ENCODE data around the gene PANK3.
"Not testable (repeated sequence)": the region's sequence is repeated elsewhere in the genome, so short reads cannot be mapped to it uniquely, and the experiment has no call there.

Gene PANK3

DNA sequence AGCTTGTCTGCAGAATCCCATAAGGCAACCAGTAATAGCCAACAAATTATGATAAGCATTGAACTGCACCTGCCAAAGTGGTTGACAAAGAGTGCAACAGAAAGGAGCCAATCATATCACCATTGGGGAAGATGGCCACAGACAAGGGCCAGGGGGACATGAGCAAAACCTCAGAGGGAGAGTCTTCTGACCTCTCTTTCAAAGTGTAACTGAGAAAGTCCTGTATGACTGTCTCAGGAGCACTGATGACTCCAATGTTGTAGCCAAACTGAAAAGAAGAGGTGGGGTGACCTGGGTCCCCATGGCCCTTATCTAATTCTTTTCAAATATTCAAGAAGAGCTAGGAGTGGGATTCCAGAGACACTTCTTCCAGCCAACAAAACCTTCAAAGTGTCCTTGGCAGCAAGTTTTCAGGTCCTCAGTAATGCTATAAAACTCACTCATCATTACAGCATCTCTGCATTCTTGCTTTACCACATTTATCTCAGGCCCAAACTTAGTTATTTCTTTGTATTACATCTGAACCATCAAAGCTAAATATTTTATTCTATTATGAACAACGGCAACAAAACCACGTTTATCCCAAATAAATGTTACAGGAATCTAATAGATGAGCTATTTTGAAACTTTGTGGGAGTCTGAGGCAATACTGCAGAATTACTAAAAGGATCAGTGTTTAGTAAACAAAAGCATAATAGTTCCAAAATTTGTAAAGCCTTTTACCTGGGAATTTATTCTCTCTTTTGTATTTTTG is 25.6 kb downstream of the PANK3 start:
- in situ Hi-C loops (cut with MboI; ENCODE audit: low sequenced_read_pairs), result no loop called here

- in situ Hi-C loops (cut with MboI; ENCODE audit: low sequenced_read_pairs), result no loop called here
Observed at GRCh38 chr5:168552146-168552545, 27.0 kb downstream of the PANK3 start.

DNA sequence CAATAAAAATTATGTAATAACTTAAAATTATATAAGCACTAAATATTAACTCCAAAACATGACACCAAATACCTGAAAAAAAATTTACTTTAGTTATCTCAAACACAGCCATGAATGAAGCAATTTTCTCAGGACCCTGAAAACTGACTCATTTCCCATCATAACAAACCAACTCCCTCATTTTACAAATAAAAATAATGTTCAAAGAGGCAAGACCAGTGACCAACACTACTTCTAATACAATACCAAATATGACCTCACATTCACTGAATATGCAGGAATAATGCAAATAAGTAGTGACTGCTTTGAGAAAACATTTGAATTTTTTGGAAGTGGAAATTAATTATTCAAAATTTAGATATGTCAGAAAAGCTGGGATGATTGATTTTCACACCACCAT is 28.5 kb downstream of the PANK3 start:
- in situ Hi-C loops (cut with MboI; ENCODE audit: low sequenced_read_pairs), result no loop called here

- in situ Hi-C loops (cut with MboI; ENCODE audit: low sequenced_read_pairs), result no loop called here
Observed at GRCh38 chr5:168549554-168549953, 29.6 kb downstream of the PANK3 start.

GRCh38 chr5:168537176-168537575 is 42.0 kb downstream of the PANK3 start:
- in situ Hi-C loops (cut with MboI; ENCODE audit: low sequenced_read_pairs), result no loop called here

DNA sequence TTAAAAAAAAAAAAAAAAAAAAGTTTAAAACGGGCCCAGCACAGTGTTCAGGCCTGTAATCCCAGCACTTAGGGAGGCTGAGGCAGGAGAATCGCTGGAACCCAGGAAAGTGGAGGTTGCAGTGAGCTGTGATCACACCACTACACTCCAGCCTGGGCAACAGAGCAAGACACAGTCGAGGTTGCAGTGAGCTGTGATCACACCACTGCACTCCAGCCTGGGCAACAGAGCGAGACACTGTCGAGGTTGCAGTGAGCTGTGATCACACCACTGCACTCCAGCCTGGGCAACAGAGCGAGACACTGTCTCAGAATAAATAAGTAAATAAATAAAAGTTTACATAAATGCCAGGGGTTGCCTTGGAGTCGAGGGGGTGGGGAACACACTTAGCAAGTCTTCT is 44.8 kb downstream of the PANK3 start:
- in situ Hi-C loops (cut with MboI; ENCODE audit: low sequenced_read_pairs), result not testable (repeated sequence)

DNA sequence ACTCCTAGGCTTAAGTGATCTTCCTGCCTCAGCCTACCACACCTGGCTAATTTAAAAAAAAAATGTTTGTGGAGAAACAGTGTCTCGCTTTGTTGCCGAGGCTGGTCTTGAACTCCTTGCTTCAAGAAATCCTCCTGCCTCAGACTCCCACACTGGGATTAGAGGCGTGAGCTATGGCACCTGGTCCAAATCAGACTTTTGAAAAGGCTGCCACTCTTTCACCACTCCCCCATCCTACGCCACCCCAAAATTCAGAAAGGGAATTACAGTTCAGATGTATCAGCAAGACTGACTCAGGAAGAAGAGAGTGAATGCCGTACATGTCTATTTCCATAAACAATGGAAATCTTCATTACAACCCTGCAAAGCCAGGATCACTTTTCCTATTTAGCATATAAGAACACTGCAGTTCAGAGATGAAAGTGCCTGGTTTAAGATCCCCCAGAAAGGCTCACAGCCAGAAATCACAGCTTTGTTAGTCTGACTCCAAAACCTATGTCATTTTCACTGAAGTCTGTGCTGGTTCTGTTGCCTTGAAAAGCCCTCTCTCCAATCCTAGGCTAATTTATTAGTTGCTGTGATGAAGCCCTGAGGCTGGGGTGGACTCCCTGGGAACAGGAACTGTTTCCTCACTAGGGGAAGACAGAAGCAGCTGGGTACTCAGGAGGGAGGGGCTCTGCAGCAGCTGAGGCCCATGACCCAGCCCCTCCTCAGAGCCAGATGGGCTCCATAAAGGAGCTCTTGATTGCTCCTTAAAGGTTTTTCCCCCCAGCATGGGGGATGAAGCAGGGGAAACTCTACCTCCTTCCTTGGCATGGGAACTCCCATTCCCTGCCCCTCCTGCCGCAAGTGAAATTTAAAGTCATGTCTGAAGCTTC is 46.9 kb downstream of the PANK3 start:
- in situ Hi-C loops (cut with MboI; ENCODE audit: low sequenced_read_pairs), result no loop called here

DNA sequence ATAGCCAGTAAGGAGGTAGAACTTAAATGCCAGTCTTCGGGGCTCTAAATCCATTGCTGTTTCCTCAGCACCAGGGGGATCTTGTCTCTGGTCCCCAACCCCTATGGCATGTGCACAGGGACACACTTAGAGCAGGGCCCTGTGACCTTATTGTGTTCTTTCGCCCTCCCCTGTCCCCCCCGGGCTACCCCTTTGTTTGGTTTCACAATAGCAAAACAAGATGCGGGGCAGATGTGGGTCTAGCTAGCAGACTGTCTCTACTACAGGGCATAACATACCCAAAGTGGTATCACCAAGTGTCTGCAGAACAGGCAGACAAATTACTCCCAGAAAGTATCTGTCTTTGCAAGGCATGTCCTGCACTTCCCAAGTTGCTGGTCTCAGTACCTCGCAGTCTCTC is 48.0 kb downstream of the PANK3 start:
- in situ Hi-C loops (cut with MboI; ENCODE audit: low sequenced_read_pairs), result no loop called here

DNA sequence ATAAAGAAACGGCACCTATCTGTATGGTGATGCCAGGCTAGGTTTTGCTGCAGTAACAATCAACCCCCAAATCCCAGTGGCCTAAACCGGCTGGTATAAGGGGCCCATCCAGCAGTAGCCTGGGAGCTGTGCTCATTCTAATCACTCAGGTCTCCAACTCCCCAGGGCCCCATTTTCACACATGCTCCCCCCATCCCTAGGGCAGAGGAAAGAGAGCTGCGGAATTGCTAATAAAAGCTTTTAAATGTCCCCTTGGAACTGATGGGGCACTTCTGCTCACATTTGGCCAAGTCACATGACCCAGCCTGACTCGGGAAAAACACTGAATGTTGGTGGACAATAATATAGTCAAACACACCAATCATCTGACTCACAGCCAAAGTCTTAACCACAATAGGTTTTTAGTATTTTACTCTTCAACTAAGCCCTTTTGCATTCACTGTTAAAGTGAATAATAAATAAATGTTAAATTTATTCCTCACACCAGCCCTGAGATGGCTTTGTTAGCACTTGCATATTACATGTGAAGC is 48.5 kb downstream of the PANK3 start:
- in situ Hi-C loops (cut with MboI; ENCODE audit: low sequenced_read_pairs), result no loop called here

GRCh38 chr5:168529374-168530234 is 49.6 kb downstream of the PANK3 start:
- in situ Hi-C loops (cut with MboI; ENCODE audit: low sequenced_read_pairs), result no loop called here

DNA sequence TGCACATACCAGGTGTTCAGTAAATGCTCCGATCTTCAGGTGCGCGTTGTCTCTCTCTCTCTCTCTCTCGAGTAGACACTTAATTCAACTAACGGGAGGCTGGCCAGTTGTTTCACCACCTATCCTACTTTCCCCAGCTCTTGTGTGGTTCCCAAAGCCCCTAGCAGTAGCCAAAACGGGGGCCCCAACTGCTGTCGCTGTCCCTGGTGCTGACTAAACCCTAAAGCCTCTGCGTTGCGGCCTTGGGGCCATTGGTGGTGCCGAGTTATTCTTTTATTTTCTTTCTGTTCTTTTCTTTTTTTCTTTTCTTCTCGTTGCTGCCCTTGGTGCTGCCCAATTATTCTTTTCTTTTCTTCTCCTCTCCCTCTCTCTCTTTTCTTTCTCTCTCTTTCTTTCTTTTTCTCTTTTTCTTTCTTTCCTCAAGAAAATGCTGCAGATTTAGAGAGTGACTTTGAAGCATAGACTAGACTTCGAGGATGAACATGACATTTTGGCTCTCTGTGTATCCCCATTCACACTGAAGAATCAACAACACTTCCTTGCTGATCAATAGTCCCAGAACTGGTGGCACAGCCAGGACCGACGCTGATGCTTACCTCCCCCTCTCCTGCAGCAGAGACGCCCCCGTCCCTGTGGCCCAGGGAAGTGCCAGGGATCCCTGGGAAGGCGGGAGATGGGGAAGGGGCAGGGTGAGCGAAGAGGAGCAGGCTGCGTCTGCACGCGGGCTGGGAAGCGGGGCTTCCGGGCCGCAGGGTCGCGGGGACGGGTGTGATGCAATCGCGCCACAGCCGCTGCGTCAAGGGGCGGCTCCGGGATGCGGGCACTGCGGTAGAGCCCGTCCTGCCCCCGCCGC is 50.4 kb downstream of the PANK3 start, which contains the start of gene FBLL1:
Gene FBLL1 (plus strand): TSS at position 785 of the 853 bp plus-strand sequence. CDS start 200 bp downstream, outside the sequence.
- in situ Hi-C loops (cut with MboI; ENCODE audit: low sequenced_read_pairs), result no loop called here

DNA sequence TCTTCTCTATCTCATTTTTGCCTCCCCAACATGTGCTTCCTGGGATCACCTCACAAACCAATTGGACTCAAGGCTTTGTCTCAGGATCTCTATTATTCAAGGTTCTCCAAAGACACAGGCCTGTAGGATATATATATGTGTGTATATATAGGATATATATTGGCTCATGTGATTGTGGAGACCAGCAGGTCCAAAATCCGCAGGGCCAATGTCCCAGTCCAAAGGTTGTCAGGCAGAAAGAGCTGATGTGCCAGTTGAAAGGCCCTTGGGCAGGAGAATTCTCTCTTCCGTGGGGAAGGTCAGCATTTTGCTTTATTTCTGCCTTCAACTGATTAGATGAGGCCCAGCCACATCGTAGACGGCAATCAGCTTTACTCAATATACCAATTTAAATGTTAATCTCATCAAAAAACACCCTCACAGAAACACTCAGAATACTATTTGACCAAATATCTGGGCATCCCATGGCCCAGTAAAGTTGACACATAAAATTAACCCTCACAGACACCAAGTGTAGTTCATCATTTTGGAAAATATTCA is 51.3 kb downstream of the PANK3 start:
- in situ Hi-C loops (cut with MboI; ENCODE audit: low sequenced_read_pairs), result no loop called here

DNA sequence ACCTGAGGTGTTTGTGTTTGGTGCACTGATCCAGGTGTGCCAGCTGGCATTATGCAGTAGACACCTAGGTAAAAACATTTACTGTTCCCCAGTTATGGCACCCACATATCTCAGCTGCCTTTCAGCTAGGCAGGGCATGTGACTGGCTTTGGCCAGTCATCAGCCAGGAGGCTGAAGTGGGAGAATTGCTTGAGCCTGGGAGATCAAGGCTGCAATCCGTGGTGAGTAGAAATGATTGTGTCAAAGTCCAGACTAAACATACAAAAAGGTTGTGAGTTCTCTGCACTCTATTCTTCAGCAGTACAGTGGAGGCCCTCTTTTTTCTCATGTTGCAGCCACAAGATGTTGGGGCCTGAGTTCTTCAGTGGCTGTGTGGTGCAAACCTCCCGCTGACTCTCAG is 53.3 kb downstream of the PANK3 start:
- in situ Hi-C loops (cut with MboI; ENCODE audit: low sequenced_read_pairs), result no loop called here

- in situ Hi-C loops (cut with MboI; ENCODE audit: low sequenced_read_pairs), result no loop called here
Observed at GRCh38 chr5:168513861-168514428, 65.2 kb downstream of the PANK3 start.

DNA sequence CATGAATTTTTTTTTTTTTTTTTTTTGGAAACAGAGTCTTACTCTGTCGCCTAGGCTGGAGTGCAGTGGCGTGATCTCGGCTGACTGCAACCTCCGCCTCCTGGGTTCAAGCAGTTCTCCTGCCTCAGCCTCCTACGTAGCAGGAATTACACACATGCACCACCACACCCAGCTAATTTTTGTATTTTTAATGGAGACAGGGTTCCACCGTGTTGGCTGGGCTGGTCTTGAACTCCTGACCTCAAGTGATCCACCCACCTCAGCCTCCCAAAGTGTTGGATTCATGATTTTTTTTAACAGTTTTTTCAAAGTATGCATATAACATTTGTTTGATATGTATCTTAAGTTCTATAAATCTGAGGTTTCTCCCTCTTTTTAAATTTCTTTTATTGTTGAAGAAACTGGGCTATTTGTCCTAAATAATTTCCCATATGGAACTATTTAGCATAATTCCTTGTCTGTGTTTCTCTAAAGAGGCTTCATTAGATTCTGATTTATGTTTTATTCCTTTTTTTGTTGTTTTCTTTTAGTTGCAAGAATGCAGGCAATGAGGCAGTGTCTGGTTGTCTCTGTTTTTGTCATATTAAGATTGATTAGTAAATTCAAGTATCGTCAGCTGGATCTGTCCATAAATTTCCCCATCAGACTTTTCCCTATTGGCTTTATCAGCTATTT is 76.5 kb downstream of the PANK3 start:
- in situ Hi-C loops (cut with MboI; ENCODE audit: low sequenced_read_pairs), result no loop called here
